ENCODE data around the gene TRIM28.
"Not testable (repeated sequence)": the region's sequence is repeated elsewhere in the genome, so short reads cannot be mapped to it uniquely, and the experiment has no call there.

The TRIM28 gene

DNA sequence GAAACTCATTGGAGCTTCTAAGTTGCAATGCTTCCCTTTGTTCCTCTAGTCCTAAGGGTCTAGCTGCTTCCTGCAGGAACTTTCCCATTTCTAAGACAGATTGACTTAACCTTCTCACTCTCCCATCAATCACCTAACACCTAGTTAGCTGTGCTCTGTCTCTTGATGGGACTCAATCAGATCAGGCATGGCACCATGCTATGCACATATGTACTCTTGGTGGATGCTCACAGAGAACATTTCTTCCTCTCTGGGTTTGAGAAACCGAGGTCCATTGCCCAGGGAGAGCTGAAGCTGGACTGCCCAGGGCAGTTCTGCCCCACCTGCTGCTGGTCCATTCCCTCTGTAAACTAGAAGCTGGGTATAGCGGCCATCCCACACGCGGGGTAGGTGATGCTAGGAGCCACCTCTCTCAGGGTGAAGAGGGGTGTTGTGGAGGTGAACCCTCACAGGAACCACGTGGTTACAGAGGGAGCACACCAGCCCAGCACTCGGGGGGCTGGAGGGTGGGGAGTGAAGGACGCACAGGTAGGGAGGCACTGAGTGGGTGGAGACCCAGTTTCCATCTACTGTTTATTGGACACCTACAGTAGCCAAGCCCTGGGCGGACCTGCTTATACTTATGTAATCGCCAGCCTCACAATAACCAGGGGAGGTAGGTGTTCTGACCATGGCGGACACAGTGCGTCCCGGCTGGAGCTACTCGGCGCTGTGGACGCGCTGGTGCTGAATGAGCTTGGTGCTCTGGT is 17.7 kb downstream of the TRIM28 start:
- no peak for DNase-seq

DNA sequence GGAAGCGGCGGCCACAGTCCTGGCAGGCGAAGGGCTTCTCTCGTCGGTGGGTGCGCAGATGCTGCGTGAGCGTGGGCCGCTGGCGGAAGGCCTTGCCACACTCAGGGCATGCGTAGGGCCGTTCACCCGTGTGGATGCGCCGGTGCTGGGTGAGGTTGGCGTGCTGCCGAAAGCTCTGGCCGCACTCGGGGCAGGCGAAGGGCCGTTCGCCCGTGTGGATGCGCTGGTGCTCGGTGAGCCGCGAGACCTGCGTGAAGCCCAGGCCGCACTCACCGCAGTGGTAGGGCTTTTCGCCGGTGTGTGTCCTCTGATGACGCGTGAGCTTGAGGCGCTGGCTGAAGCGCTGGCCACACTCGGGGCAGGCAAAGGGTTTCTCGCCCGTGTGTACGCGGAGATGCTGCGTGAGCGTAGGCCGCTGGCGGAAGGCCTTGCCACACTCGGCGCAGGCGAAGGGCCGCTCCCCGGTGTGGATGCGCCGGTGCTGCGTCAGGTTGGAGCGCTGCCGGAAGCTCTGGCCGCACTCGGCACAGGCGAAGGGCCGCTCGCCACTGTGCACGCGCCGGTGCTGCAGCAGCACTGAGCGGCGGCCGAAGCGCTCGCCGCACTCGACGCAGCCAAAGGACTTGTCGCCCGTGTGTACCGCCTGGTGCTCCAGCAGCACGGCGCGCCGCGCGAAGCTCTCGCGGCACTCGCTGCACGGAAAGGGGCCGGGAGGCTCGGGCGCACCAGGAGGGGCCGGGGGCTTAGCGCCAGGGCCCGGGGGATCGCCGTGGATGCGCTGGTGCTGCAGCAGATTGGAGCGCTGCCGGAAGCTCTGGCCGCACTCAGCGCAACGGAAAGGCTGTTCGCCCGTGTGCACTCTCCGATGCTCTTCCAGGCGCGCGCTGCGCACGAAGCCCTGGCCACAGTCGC is 18.5 kb downstream of the TRIM28 start:
- no peak for DNase-seq

DNA sequence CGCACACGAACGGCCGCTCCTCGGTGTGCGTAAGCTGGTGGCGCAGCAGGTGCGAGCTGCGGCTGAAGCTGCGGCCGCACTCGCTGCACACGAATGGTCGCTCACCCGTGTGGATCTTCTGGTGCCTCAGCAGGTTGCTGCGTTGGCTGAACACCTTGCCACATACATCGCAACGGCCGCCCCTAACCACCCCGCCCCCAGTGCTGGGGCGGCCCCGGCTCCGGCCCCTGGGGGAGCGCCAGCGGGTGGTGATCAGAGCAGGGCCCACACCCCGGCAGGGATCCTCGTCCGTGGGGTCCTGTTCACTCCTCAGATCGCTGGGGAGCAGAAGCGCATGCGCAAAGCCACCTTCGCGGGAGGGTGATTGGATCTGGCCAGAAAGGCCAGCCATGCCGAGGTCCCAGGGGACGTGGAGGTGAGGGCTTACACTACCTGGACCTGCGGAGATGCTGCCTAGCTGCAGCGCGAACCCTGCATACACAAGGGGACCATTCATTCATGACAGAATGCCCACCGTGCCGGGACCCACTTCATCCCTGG is 19.2 kb downstream of the TRIM28 start:
- DNase-seq, result no peak

DNA sequence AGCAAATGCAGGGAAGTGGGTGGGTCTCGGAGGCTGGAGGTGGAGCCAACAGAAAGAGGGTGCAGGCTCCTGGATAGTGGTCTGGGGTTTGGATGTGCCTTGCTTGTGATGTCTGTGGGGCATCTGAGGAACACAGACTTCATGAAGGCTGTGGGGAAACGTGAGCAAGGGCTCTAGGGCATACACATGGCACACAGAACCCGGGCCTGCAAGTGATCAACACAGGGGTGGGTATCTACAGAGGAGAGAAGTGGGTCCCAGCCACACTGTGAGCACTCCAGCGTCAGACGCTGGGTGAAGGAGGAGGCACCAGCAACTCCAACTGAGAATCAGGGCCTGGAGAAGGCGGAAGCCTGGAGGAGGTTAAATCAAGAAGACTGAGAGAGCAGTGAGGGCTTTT is 20.0 kb downstream of the TRIM28 start:
- no peak for DNase-seq

DNA sequence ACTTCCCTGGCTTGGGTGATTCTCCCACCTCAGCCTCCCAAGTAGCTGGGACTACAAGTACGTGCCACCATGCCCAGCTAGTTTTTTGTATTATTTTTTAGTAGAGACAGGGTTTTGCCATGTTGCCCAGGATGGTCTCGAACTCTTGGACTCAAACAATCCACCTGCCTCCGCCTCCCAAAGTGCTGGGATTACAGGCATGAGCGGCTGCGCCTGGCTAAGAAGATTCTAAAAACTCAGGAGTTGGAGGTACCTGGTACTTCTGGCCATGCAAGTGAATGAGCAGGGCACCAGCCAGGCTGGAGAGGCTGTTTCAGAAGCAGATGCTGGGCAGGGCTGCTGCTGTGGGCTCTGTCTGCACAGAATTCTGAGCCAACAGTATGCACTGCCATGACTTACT is 23.1 kb downstream of the TRIM28 start:
- DNase-seq, result no peak

DNA sequence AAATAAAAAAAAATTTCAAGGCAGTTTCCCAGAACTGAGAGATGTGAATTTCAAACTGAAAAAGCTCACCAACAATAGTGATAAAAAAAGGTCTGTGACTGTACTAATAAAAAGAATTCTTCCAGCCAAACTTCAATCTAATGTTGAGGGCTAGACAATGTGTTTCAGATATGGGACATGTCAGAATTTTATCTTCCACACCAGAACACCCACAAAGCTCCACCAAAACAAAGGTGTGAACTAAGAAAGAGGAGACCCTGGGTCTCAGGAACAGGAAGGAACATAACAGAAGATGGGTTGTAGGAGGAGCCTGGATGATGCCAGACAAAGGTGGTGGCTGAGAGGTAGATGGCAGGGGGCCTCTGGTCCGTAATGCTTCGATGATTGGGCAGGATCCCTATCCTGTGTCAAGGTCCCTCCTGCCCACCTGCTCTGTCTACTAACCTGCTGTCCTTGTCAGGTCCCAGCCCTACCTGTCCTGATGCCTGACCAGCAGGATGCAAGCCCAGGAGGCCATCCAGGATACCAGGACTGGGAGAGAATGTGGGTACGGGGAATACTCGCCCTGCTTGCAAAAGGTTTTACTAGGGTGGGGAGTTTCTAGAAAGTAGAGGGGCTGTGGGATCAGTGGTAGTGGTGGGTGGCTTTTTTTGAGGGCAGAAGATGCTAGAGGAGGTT is 24.7 kb downstream of the TRIM28 start:
- no peak for DNase-seq

DNA sequence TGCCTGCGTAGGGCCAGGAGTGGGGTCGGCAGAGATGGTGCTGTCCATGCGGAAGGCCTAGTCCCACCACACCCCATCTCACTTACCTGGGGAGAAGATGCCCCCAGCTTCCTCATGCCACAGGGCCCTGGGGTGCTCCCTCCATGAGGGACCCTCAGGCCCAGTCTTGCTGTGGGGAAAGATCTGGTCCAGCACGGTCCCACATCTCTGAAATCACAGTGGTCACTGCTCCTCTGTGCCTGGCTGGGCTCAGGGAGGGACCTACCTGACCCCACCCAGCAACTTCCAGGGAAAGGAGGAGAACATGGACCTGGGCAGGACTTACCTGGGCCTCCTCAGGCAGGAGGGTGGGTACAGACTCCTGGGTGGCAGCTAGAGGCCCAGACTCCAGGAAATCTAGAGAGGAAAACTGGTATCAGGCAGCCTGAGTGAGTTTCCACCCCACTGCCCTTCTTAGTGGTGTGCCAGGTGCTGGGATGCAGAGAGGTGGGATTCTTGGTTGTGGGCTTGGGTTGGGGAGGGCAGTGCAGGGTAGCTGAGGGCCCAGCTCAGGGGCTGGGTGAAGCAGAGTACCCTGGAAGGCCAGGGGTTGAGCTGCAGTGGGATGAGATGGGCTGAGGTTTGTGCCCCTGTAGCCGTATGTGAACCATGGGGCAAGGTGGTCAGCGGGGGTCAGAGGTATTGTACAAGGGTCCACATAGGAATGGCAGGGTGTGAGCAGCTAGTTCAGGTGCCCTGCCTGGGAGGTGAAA is 25.5 kb downstream of the TRIM28 start:
- no peak for DNase-seq

DNA sequence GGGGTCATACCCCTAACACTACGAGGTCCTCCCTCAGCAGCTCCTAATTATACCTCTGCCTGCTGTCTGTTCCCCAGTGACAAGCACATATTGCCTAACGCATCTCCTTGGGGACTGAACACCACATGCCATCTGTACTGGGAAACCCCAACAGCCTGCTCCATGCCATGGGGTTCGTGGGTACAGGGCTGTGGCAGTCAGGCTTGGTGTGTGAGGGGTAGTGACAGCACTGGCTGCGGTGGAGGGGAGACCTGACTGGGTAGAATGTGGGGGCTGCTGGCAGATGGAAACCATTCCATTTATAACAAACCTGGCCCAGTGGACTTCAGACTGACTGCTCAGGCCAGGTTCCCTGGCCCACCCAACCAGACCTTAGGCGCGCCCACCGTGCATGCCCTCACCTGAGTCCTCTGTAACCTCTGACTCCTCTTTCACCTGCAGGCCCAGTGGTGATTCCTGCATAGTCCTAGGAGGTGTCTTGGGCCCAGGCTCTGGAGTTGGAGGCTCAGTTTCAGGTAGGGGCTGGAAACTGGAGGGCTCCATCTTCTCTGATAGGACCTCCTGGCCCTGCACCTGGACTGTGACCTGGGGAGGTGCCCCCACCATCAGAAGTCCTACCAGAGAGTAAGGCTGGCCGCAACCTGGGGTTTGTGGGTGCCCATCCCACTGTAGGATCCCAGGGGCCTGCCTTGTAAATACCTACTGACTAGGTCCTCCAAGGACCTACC is 26.2 kb downstream of the TRIM28 start:
- no peak for DNase-seq

DNA sequence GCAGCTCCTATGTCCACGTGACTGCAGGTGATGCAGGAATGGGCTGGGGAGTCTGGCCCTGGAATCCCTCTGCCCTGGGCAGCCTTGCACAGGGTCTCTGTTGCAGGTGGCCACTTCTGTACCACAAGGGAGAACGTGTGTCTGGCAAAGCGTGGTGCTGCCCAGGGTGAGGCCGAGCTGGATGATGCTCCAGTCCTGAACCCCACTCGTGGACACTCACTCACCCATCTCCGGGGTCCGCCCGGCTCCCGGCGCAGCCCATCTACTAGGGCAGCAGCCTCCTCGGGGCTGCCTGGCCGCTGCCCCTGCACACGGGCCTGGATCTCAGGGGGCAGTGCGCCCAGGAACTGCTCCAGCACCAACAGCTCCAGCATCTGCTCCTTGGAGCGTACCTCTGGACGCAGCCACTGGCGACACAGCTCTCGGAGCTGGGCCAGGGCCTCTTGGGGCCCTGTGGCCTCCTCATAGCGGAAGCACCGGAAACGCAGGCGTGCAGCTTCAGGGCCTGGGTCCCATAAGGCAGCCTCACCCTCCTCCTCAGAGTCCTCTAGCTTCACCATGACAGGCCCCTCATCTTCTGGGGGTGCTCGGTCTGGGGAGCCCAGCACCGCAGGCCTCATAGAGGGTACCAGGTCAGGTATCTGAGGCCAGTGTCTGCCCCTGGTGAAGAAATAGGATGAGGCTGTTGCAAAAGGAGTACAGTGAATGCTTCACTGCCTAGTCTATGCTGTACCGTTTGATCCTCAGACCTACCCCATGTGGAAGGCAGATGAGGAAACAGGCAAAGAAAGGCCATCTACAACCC is 27.1 kb downstream of the TRIM28 start:
- no peak for DNase-seq

DNA sequence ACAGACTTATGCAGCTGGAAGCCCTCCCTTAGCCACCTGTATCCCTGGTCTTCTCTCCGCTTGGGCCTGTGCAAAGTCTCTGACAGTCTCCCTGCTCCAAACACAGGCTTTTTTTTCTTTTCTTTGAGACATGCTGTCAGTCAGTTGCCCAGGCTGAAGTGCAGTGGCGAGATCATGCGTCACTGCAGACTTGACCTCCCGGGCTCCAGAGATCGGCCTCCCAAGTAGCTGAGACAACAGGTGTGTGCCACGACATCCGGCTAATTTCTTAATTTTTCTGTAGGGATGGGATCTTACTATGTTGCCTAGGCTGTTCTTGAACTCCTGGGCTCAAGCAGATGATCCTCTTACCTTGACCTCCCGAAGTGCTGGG is 27.7 kb downstream of the TRIM28 start:
- DNase-seq, result no peak

DNA sequence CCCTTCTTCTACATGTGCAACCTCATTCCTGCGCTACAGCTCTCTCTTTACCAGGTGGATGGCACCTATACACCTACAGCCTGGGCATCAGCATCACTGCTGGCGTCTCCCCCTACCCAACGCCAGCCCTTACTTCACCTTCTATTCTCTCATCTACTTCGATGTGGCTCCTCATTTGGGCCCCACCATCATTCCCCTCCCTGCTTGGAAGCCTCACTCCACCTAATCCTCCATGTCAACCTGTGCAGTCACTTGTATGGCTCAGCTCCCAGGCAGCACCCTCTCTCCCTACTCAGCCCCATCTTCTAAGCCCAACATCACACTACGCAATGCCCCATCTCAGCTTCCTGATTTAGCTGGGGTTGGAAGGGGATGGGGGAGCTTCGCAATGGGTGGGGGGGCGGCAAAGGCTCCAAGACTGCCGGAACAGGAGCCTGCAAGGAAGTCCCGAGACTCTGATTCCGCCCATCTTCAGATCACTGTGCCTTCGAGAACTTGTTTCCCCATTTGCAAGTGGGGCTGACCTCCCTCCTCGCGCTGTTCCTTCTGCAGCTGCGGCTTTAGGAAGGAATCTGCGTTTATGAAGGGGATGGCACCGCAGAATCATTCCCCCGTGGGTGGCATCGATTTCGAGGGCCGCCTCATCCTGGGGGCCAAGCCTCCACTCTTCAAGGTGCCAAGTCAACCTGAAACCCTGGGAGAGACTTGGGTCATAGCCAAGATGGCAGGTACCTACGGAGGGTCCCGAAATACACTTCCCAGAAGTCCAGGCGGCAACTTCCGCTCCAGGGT is 28.4 kb downstream of the TRIM28 start:
- no peak for DNase-seq

DNA sequence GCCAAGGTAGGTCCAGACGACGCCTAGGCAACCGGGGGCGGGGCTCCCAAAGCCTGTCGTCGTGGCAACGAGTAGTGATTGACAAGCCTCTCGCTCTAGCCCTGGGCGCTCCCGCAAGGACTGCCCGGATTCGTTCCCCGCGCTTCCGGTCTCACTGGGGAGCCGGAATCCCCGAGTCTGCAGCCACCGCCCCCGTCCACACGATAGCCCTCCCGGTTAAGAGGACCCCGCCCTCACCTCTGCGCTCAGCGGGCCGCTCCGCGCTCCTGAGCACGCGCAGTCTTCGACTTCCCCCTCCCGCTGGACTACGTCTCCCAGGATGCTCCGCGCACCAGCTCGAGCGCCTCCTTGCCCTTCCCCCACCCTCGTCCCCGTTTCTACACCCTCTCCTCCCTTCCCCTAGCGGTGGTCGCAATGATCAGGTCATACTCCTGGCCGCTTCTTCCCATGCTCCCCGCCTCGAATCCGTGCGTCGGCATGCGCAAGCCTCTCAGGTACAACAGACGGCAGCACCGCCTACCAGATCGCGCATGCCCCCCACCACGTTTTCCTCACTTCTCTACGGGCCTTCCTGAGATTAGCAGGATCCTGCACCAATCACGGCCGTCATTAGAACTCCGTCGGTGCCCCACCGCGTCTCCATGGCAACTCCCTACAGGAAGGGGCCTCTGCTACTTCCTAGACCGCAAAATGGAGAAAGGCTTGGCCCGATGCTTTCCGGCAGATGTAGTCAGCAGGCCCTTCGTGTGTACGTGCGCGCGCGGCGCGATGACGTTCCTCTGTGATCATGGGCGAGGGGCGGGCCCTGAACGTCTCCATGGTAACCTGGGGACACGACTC is 29.2 kb downstream of the TRIM28 start, which contains the start of gene MZF1:
Gene MZF1, minus strand, starts transcription at position 518 of the 840 bp plus-strand sequence. CDS start 1,946 bp downstream, outside the sequence.
- no peak for DNase-seq

DNA sequence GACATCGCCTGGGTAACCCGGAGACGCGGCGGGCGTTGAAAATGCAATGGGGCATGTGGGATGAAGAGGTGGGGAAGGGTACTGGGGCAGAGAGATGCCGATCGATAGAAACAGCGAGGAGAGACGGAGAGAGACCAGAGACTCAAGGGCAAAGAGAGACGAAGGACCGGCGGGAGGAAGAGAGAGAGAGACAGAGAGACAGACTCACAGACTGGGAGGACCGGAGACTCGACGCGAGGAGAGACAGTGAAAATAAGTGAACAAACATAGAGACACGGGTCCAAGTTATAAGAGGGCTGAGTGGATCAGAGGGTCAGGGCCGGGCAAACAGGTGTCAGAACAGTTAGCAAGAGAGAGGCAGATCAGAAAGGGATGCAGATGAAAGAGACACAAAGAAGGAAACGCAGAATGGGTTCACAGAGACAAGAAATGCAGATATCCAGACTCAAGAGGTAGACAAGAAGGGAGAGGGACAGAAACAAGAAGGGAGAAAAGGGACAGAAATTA is 29.8 kb downstream of the TRIM28 start:
- no peak for DNase-seq

DNA sequence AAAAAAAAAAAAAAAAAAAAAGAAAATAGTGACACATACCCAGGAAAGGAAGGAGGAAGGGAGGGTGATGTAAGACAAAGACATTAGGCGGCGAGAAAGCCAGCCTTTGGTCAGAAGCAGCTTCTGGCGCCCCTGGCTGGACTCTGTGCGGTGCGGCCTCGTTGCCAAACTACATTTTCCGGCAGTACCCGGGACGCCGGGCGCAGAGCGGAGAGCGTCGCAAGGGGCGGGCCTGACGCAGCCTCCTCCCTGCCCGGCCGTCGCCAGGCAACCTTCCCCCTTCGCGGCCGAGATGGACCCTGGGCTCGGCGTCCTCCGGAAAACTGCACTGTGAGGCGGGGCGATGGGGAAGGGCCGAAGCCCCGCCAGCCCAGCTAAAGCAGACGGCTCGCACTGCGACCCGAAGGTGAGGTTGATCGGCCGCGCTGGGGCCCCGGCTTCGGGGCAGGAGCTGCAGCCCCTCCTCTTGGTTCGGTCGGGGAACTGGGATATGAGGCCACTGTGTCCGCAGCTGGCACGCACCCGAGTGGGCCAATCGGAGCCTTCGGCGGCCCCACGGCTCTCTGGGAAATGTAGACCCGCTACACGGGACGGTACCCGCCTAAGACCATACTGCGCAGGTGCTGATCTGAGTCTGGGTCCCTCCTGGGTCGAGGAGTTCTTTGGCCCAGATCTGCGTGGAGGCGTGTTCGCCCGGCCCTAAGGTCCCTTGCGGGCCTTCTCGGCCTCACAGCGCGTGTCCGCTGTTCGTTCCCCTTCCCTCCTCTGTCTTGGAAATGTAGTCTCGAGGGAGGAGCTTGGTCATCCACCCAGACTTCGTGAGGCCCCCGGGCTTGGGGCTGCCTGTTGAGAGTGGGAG is 31.5 kb downstream of the TRIM28 start:
- no peak for DNase-seq

DNA sequence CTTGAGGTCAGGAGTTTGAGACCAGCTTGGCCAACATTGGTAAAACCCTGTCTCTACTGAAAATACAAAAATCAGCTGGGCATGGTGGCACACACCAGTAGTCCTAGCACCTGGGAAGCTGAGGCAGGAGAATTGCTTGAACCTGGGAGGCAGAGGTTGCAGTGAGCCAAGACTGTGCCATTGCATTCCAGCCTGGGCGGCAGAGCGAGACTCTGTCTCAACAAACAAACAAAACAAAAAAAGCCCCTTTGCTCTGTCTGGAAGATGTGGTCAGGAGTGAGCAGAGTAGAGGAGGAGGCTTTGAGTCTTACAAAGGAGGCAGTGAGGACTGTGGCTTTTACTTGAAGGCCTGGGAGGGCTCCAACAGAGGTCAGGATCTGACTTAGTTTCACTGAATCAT is 33.7 kb downstream of the TRIM28 start:
- not testable (repeated sequence) for DNase-seq

DNA sequence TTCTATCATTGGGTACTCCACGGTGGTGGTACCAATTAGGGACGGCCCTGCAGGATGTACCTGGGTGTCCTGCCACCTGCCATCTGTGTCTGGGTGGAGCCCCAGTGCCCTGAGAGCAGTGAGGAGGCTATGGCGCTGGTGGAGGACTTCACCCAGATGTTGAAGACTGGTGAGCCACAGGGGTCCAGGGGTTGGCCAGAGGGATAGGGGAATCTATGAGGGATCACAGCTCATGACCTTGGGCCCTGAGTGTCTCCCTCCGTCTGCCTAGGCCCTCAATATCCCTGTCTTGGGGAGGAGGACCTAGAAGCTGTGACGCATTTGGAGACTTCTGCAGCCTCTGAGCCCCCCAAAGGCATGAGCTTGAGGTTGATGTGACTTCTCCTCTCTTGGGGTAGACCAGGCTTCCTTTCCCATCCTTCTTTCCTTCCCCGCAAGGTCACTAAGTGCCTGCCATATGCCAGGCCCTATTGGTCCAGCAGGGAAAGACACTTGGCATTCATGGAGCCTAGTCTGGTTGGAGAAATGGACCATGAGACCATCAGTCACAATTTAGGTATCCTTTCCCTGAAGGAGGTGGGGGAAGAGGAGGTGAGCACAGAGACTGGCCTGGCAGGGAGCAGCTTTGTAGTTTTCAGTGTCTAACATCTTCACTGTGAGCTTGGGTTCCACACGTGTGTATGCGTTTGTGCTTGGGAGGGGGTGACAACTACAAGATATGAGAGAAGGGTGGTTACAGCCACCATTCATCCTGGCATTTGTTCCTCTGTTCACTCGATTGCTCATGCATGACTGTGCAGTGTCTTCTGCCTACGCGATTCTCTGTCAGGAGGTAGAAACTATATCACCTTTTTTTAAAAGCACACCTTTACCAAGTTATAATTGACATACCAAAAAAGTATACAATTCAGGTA is 34.4 kb downstream of the TRIM28 start:
- DNase-seq, result no peak
